Stimulated activated CD8-positive, alpha-beta memory T cell treated with anti-CD3 and anti-CD28 coated beads, Interleukin-4, amount 100 ng/mL, for 1 hour (primary cell): ENCODE results near the gene TSSK2.

ENCODE experiments used
- DNase-seq, 2 donors: peaks; one replicate each; pipeline ENCODE4 v3.0.0-alpha.2; 2020; ENCODE audit warnings: low read depth in 2 of 2, low spot score in 1 of 2

TSSK2 gene

GRCh38 chr22:19105867-19106802 is 25.0 kb upstream of the TSSK2 start:
- DNase-seq: peak in 1 of 2 donors; percentile 31

- no peak for DNase-seq
Measured at GRCh38 chr22:19106886-19107729, 24.0 kb upstream of the TSSK2 start.

- DNase-seq: no peak
Measured at GRCh38 chr22:19107730-19108074, 23.4 kb upstream of the TSSK2 start.

- DNase-seq: no peak
Measured at GRCh38 chr22:19108807-19109197, 22.3 kb upstream of the TSSK2 start.

- peak in 1 of 2 donors; percentile 11 for DNase-seq
Measured at GRCh38 chr22:19109198-19110063, 21.7 kb upstream of the TSSK2 start.

- DNase-seq: no peak
Measured at GRCh38 chr22:19110064-19110458, 21.0 kb upstream of the TSSK2 start.

- DNase-seq: no peak
Measured at GRCh38 chr22:19110646-19111045, 20.5 kb upstream of the TSSK2 start.

GRCh38 chr22:19111140-19111539 is 20.0 kb upstream of the TSSK2 start:
- DNase-seq: no peak

- DNase-seq: no peak
Measured at GRCh38 chr22:19111584-19111983, 19.5 kb upstream of the TSSK2 start.

- DNase-seq: no peak
Measured at GRCh38 chr22:19113429-19113828, 17.7 kb upstream of the TSSK2 start.

- DNase-seq: no peak
Measured at GRCh38 chr22:19114984-19115552, 16.0 kb upstream of the TSSK2 start.

- DNase-seq: no peak
Measured at GRCh38 chr22:19115628-19116027, 15.5 kb upstream of the TSSK2 start.

GRCh38 chr22:19117111-19117512 is 14.0 kb upstream of the TSSK2 start:
- no peak for DNase-seq

GRCh38 chr22:19118329-19118880 is 12.7 kb upstream of the TSSK2 start:
- DNase-seq: no peak

- DNase-seq: no peak
Measured at GRCh38 chr22:19119949-19120348, 11.2 kb upstream of the TSSK2 start.

GRCh38 chr22:19120829-19121630 is 10.1 kb upstream of the TSSK2 start:
- no peak for DNase-seq

- peak in 1 of 2 donors; percentile 24 for DNase-seq
Measured at GRCh38 chr22:19121631-19122142, 9.4 kb upstream of the TSSK2 start.

- DNase-seq: peak; percentile 91 to 95
Measured at GRCh38 chr22:19122143-19122751, 8.9 kb upstream of the TSSK2 start, which contains the start of gene DGCR2. TSS of gene DGCR2 (minus strand) at chr22:19122412. CDS start at chr22:19122206, 206 bp downstream.
